HG03565 (cell line): Measurements from ENCODE around the gene ELOVL6.
"Not testable (repeated sequence)": the region's sequence is repeated elsewhere in the genome, so short reads cannot be mapped to it uniquely, and the experiment has no call there.

ENCODE experiments used
- ATAC-seq: cut with Tn5 transposase; IDR thresholded peaks from one replicate; pipeline ENCODE4 v1.9.1; 2021; ENCODE audit warnings: mild to moderate bottlenecking, moderate library complexity; ENCODE audit not compliant: unreplicated experiment

ELOVL6 gene

DNA sequence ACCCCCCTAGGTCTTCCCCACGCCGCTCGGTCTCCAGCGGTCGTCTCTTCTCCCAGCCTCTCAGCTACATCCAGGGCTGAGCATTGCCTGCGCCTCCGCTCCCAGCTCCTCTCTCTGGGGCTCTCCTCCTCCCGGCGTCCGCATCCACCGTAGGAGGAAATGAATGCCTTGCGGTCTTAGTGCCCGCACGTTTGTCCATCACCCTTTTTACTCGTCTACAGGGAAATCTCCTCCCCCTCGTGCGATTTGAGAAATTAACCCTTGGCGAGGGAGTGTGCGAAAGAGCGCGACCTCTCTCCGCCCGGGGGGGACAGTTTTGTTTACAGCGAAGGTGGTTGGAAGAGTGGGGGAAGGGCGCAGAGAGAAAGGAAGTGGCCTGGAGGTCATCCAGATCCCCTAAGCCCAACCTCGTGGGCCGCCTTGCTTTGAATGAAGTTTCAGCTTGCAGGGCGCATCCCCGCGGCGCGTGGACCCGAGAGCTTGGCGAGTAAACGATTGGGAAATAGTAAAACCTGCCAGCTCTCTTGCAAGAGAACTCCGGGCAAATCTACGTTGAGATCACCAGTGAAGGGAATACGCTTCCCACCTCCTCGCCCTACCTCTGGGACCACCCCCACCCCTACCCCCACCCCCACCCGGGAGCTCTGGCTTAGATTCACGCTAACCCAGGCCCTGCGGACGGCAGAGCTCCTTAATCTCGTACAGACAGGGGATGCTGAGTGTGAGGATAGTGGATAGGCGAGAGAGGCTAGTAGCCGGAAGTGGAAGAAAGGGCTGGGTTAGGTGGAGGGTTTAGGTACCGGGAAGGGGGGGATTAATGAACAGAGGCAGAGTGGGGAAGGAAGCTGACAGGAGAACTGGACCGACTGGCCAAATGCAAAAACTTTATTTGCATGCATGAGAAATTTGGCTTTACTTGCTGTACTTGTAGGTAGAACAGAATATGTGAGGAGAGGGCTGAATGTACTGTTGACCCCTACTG lies at the start of gene ELOVL6:
Gene ELOVL6, minus strand, starts transcription at position 181 of the 982 bp plus-strand sequence. CDS start 280 bp downstream, outside the sequence.
- no peak for ATAC-seq

DNA sequence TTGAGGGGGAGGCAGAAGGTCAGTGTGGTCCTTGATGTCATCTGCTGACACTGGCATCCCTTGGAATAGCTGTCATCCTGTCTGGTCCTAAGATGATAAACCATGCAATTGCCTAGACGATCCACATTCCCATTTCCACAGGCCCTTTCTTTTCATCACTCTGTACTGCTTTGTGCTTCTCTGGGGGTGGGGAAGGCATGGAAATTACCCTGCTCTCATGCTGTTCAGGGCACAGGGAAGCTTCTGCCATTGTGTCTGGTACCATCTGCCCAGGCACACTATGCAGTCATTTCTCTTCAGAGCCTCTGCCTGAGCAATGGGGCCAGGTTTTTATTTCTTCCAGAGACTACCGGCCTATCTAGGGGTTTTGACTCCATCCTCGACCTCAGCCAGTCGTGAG lies 49.7 kb upstream of the ELOVL6 start:
- ATAC-seq: no peak

- no peak for ATAC-seq
These were observed 49.2 kb upstream of the ELOVL6 start for GRCh38 chr4:110247591-110247990.

DNA sequence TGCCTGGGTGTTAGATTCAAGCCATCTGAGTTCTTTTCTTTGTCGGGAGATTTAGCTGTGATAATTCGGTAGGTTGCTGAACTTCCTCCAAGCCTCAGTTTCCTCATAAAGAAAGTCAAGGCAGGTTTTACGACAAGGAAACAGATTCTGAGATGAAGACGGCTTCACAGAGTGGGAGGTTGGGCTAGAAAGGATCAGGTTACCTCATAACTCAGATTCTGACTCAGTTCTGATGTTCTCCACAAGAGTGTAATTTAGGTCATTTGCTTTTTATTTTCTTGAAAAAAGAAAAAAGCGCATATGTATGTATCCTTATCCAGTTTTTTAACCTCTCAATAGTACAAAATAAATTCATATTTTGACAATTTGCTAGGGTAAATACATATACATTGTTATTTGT lies 47.2 kb upstream of the ELOVL6 start:
- no peak for ATAC-seq

DNA sequence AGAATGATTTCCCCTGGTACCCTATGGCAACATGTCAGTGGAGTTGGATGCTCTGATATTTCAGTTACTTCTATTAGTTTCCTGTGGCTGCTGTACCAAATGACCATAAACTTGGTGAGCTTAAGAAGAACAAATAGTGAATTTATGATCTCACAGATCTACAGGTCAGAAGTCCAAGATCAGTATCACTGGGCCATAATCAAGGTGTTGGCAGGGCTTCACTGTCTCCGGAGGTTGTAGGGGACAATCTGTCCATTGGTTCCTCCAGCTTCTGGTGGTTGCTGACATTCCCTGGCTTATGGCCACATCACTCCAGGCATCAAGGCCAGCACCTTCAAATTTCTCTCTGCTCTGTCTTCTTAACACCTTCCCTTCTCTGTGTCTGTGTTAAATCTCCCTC lies 37.9 kb upstream of the ELOVL6 start:
- no peak for ATAC-seq

DNA sequence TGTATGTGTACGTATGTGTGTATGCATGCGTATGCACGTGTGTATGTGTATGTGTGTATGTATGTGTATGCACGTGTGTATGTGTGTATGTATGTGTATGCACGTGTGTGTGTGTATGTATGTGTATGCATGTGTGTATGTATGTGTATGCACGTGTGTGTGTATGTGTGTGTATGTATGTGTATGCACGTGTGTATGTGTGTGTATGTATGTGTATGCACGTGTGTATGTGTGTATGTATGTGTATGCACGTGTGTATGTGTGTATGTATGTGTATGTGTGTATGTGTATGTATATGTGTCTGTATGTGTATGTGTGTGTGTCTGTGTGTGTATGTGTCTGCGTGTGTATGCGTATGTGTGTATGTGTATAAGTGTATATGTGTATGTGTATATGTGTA lies 35.2 kb upstream of the ELOVL6 start:
- not testable (repeated sequence) for ATAC-seq

- ATAC-seq: peak; percentile 48
These were observed 33.5 kb upstream of the ELOVL6 start for GRCh38 chr4:110231869-110232268.

DNA sequence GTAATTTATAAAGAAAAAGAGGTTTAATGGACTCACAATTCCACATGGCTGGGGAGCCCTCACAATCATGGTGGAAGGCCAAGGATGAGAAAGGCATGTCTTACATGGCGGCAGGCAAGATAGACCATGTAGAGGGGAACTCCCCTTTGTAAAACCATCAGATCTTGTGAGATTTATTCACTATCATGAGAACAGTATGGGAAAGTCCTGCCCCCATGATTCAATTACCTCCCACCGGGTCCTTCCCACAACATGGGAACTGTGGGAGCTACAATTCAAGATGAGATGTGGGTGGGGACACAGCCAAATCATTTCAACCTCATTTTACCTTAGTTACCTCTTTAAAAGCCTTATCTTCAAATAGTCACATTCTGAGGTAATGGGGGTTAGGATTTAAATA lies 30.9 kb upstream of the ELOVL6 start:
- no peak for ATAC-seq

GRCh38 chr4:110224812-110225211 lies 26.4 kb upstream of the ELOVL6 start:
- ATAC-seq: no peak

DNA sequence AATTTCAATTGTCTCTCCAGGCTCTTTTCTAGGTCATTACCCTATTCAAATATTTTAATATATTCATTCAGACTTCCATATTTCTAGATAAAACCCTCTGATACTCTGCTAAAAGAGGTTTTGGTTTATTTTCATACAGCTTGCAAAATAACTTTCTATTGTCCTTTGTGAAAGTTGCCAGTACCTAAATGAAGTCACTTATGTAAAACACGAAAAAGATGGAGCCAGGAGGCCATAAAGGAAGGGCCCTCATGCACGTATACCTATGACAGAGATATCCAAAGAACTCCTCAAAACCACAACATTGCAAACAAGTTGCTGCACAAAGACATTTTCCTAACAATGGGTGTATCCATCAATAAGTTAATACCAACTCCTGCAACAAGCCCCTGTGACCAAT lies 25.7 kb upstream of the ELOVL6 start:
- no peak for ATAC-seq

GRCh38 chr4:110218935-110219334 lies 20.5 kb upstream of the ELOVL6 start:
- ATAC-seq: not testable (repeated sequence)

- not testable (repeated sequence) for ATAC-seq
These were observed 18.8 kb upstream of the ELOVL6 start for GRCh38 chr4:110217181-110217580.

GRCh38 chr4:110216129-110216528 lies 17.7 kb upstream of the ELOVL6 start:
- ATAC-seq: no peak

DNA sequence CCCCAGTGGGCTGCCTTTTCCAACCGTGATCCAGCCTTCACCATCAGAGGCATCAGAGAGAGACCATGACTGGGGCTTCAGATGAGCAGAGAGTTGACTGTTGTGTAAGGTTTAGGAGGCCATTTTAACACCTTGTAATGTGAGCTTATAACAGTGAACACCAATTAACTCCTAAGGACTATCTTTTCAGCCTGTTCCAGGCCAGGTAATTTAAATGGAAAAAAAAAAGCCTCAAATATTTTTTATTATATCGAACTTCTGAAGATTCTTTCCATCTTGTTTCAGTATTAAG lies 13.3 kb upstream of the ELOVL6 start:
- no peak for ATAC-seq

DNA sequence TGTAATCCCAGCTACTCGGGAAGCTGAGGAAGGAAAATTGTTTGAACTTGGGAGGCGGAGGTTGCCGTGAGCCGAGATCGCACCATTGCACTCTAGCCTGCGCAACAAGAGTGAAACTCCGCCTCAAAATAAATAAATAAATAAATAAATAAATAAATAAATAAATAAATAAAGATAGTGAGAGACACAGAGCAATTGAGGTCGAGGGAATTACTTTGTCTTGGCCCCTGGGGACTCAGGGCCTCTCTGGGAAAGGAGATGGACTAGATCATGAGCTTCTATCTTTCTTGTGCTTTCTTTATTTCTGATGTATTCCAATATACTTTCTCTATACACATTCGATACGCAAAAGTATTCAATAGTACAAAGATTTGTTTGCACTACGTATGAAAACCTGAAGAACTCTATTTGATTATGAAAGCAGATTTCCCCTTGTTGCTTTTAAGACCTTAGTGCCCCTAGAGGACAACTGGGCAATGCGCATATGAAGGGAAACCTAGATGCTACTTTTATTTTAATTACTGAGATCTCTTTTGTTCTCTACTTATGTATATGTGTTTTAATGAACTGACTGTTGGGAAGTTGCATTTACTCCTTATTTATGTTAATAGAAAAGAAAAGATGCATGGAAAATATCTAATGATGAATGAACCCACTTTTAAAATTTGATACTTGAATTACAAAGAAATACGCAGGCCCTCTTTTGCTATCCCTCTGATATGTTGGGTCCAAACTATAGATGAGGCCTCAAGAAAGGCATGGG lies 12.8 kb upstream of the ELOVL6 start:
- peak; percentile 79 for ATAC-seq

DNA sequence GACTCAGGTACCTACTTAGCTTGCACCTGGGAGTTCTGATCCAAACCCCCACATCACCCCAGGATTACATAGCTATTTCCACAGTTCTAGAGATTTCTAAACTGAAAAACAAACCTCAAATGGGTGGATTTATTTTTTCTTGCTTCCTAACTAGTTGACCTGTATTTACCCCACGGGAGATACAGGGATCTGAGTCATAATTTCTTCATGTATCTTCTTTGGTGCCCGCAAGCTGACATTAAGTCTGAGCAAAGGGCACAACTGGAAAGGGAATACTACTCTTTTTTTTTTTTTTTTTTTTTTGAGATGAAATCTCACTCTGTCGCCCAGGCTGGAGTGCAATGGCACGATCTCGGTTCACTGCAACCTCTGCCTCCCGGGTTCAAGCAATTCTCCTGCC lies 10.0 kb upstream of the ELOVL6 start:
- no peak for ATAC-seq

DNA sequence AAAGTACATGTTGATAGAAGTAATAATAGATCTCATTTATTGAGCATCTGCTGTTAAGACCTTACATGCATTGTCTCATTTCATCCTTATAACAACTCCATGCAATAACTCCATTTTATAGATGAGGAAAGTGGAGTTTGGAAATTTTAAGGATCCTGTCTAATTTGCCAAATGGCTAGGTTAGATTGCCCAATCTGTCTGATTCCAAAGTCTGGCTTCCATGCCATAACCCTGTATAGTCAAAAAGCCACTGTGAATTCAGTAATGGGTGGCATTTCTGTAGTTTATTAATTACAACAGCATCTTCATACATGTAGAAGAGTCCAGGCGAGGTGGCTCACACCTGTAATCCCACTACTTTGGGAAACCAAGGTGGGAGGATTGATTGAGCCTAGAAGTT lies 8.8 kb upstream of the ELOVL6 start:
- no peak for ATAC-seq

DNA sequence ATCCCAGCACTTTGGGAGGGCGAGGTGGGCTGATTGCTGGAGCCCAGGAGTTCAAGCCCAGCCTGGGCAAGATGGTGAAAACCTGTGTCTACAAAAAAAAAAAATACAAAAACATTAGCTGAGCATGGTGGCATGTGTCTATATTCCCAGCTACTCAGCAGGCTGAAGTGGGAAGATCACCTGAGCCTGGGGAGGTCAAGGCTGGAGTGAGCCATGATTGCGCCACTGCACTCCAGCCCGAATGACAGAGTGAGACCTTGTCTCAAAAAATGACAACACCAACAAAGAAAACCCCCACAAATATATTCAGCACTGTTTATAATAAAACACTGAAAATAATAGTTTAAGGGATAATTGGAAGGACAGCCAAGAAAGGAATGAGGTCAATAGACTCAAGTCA lies 3.6 kb upstream of the ELOVL6 start:
- no peak for ATAC-seq

DNA sequence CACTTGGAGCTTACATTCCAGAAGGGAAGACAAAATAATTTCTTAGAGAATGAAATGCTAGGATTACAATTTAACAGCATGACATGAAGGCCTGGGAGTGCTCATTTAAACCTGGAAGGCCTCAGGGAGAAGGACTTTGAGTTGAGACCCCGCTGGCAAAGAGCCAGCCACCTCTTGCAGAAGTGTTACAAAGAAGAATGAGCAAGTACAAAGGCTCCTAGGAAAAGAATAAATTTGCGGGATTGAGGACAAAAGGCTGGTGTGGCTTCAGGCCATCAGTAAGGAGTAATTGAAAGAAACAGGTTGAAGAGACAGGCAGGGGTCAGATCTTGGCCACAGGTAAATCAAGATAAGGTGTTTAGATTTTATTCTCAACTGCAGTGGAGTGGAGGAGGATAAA lies 3.1 kb upstream of the ELOVL6 start:
- ATAC-seq: no peak

GRCh38 chr4:110200689-110201088 lies 2.3 kb upstream of the ELOVL6 start:
- ATAC-seq: no peak

DNA sequence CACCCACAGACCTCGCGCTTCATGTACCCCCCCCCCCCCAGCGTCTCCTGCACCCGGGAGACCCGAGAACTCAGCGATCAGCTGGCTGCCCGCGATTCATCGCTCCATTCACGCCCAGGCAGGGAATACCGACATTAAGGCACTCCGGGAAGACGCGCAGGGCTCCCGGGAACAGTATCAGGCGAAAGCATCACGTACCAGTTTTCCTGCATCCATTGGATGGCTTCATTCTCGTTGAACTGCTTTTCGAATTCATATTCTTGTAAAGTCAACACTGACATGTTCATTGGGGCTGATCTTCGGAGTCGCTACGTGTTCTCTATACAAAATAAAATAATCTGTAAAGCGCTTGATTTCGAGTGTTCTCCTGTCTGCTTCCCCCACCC lies 373 bp downstream of the ELOVL6 start:
- no peak for ATAC-seq

- ATAC-seq: no peak
These were observed 829 bp downstream of the ELOVL6 start for GRCh38 chr4:110197529-110198042.
